Gastrocnemius medialis (tissue), 4 donors: Measurements from ENCODE around the gene GPR152. TPM values are rescaled to one million over a fixed set of nuclear protein-coding genes. Genes with fewer than 3 reads are reported as not detected.

Source experiments
- ATAC-seq, 2 donors: fragments of 150-250 bp; one replicate each; pipeline ENCODE4 v1.9.1; 2016
- DNase-seq, 2 donors: peaks; one replicate each; pipeline ENCODE4 v3.0.0-alpha.2; 2019
- H3K27ac ChIP-seq, 4 donors: fragments of 200-600 bp; sonication (generic); 1 replicate in 1 of 4; 2 replicates in 3 of 4; pipeline ENCODE4 v1.5.1; 2016 to 2018; ENCODE audit warnings: mild to moderate bottlenecking in 2 of 4, moderate library complexity in 1 of 4
- H3K27me3 ChIP-seq, 3 donors: fragments of 200-600 bp; sonication (generic) in 2 of 3; 1 replicate in 1 of 3; 2 replicates in 2 of 3; pipeline versions ENCODE4 v1.5.1 to v1.6.0; 2016 to 2019; ENCODE audit warnings: mild to moderate bottlenecking in 1 of 3, moderate library complexity in 1 of 3
- H3K36me3 ChIP-seq, 2 donors: fragments of 200-600 bp; sonication (generic) in 1 of 2; one replicate each; pipeline ENCODE4 v1.5.1; 2017 to 2018
- H3K4me1 ChIP-seq, 2 donors: fragments of 200-600 bp; sonication (generic) in 1 of 2; one replicate each; pipeline ENCODE4 v1.5.1; 2016 to 2017; ENCODE audit warnings: mild to moderate bottlenecking in 2 of 2
- H3K4me3 ChIP-seq, 4 donors: fragments of 200-600 bp; sonication (generic) in 3 of 4; 1 replicate in 1 of 4; 2 replicates in 3 of 4; pipeline ENCODE4 v1.5.1; 2016 to 2019; ENCODE audit warnings: mild to moderate bottlenecking in 2 of 4
- H3K9me3 ChIP-seq, 3 donors: fragments of 200-600 bp; sonication (generic) in 2 of 3; 1 replicate in 1 of 3; 2 replicates in 2 of 3; pipeline ENCODE4 v1.5.1; 2016 to 2019
- POLR2A ChIP-seq, 2 donors: fragments of 450-650 bp; IDR thresholded peaks; one replicate each; pipeline ENCODE4 v1.6.1; 2017; ENCODE audit warnings: antibody characterized with exemption in 2 of 2, mild to moderate bottlenecking in 2 of 2, moderate library complexity in 2 of 2
- in situ Hi-C, 4 donors: fragments of 200-750 bp; cut with MboI; loops; one replicate each; pipeline versions ENCODE4 v1.15.0 to v1.8.0; 2017; ENCODE audit warnings: low sequenced_read_pairs in 4 of 4
- intact Hi-C: fragments of 100-400 bp; cut with DNase I; formaldehyde crosslinking; loops from one replicate; pipeline ENCODE4 v1.15.1; 2023; ENCODE audit warnings: low total_unique reads
- total RNA-seq, 4 donors: library from RNA; depleted of rRNA; stranded (reverse); fragments of >200 nt; gene quantifications; one replicate each; pipeline versions ENCODE4 v1.1.0 to v1.2.3, GENCODE V29; 2016
- TF ChIP-seq, protein P1 (sequence below), 5 experiments: fragments of 450-650 bp in 3 of 5; fragments of 200-600 bp in 2 of 5; sonication (generic) in 2 of 5; IDR thresholded peaks in 4 of 5; conservative IDR thresholded peaks in 1 of 5; 1 replicate in 4 of 5; 2 replicates in 1 of 5; pipeline ENCODE4 v1.5.1; 2016 to 2019; ENCODE audit warnings: antibody characterized with exemption in 5 of 5, mild to moderate bottlenecking in 3 of 5, moderate library complexity in 3 of 5

Gene GPR152
- total RNA-seq, 4 donors from 2014 or later, result not detected

DNA sequence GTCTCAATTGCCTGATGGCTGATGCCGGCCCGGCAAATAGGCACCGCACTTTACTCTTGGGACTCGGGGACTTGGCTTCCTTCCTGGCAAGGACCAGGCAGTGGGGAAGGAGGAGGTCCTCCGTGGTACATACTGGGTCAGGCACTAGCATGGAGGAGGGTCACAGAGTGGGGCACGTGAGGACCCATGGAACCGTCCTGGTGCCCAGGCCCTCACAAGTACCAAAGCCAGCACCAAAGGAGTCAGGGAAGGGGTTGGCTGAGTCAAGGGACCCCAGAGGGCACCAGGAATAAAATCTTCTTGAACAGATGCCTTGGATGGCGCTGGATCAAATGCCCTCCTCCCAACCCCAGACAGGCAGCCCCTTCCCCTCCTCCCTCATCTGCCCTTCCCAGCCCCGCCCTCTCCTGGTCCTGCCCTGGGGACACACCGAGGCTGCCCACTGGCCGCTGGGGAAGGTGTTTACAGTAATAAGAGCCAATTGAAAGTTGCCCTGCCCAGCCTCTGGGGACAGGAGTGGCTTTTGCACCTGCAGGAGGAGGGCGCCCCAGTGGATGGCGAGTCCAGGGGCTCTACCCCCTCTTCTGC, 42.7 kb downstream of the GPR152 start:
- ATAC-seq (no peak), DNase-seq (no peak)
- TF ChIP-seq, protein P1, sequence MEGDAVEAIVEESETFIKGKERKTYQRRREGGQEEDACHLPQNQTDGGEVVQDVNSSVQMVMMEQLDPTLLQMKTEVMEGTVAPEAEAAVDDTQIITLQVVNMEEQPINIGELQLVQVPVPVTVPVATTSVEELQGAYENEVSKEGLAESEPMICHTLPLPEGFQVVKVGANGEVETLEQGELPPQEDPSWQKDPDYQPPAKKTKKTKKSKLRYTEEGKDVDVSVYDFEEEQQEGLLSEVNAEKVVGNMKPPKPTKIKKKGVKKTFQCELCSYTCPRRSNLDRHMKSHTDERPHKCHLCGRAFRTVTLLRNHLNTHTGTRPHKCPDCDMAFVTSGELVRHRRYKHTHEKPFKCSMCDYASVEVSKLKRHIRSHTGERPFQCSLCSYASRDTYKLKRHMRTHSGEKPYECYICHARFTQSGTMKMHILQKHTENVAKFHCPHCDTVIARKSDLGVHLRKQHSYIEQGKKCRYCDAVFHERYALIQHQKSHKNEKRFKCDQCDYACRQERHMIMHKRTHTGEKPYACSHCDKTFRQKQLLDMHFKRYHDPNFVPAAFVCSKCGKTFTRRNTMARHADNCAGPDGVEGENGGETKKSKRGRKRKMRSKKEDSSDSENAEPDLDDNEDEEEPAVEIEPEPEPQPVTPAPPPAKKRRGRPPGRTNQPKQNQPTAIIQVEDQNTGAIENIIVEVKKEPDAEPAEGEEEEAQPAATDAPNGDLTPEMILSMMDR (IDR thresholded peaks at IDR 0.05 in 4 of 5, conservative IDR thresholded peaks at IDR 0.05 in 1 of 5), result no peak
- TF ChIP-seq POLR2A (IDR thresholded peaks at IDR 0.05), result no peak
- Histone ChIP-seq H3K27me3 (peaks cover 17 to 31% (median 25%) of the 10 kb centered on the region in 3 donors), H3K36me3 (no peaks in the 10 kb centered on the region), H3K4me3 (no peak overlapping the region), H3K4me1 (peaks cover 0 to under 1% of the 10 kb centered on the region in 2 donors), H3K27ac (no peak overlapping the region), H3K9me3 (no peaks in the 10 kb centered on the region)
- intact Hi-C loops, result no loop called here
- in situ Hi-C loops, result no loop called here

DNA sequence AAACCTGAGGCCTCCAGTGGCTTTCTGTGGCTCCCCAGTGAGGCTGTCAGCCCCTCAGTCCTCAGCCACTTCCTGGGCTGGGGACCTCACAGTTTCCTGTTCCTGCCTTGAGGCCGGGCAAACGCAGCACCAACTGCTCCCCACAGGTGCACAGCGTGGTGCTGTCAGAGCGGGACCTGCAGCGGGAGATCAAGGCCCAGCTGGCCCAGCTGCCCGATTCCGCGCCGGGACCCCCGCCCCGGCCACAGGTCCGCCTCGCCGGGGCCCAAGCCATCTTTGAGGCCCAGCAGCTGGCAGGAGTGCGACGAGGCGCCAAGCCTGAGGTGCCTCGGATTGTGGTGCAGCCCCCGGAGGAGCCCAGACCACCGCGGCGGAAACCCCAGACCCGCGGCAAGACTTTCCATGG, 43.3 kb downstream of the GPR152 start:
- ATAC-seq (no peak), DNase-seq (no peak)
- Histone ChIP-seq H3K27ac (no peak overlapping the region), H3K36me3 (no peaks in the 10 kb centered on the region), H3K9me3 (no peaks in the 10 kb centered on the region), H3K4me1 (no peaks in the 10 kb centered on the region), H3K27me3 (peaks cover 17 to 31% (median 25%) of the 10 kb centered on the region in 3 donors), H3K4me3 (no peak overlapping the region)
- intact Hi-C loops, result no loop called here
- in situ Hi-C loops, result no loop called here
- no peak for TF ChIP-seq POLR2A (IDR thresholded peaks at IDR 0.05)
- TF ChIP-seq, protein P1 (IDR thresholded peaks at IDR 0.05 in 4 of 5, conservative IDR thresholded peaks at IDR 0.05 in 1 of 5), result no peak

DNA sequence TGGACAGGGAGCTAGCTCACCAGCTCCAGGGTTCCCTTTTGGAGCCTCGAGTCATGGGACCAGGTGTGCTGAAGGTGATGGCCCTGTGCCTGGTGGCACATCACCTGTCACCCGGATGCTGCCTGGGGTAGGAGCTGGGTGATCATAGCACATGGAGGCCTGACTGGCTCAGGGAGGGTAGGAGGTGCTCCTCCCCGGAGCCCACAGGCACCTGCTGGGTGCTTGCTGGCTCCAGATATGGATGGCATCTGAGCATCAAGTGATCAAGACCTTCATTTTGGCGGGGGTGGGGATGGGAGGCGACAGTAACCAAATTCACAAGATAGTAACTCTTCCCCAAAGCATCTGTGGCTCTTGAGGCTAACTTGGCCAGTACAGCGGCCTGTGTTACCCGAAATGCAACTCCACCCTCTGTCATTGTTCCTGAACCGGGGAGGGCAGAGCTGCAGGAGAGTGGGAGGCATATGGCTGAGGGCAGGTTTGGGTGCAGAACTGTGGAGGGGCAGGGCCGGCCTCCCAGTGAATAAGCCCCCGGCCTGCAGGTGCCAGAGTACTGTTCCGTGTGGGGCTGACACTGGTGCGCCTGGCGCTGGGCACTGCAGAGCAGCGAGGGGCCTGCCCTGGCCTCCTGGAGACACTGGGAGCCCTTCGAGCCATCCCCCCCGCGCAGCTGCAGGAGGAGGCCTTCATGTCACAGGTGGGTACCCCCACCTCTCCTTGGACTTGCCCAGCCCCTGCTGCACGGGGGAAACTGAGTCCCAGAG, 43.9 kb downstream of the GPR152 start:
- ATAC-seq, result no peak
- H3K27me3 ChIP-seq, result peaks cover 17 to 31% (median 25%) of the 10 kb centered on the region in 3 donors
- in situ Hi-C loops, result no loop called here

DNA sequence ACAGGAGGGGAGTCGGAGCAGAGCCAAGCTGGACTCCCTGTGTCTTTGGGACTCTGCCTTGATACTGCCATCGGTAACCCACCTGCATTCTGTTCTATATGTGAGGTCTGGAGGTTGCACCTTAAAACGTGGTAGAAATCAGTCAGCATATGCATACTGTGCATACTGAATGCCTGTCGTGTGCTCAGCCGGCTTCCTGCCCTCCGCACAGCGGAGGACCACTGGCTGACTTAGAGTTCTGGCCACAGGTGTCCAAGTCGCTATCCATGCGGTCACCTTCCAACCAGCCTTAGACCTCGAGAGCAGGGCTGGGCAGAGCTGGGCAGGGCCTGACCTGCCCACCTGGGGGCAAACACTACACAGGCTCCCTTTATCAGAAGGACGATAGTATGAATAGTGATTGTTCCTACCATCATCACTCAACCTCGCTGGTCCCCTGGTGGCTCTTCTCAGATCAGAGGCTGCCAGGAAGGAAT, 44.8 kb downstream of the GPR152 start:
- Histone ChIP-seq H3K4me3 (no peak overlapping the region), H3K27me3 (peaks cover 17 to 31% (median 25%) of the 10 kb centered on the region in 3 donors)

More for the DNA sequence above, 43.9 kb downstream of the GPR152 start:
- intact Hi-C loops, result no loop called here
- TF ChIP-seq POLR2A (IDR thresholded peaks at IDR 0.05), result no peak
- TF ChIP-seq, protein P1 (IDR thresholded peaks at IDR 0.05 in 4 of 5, conservative IDR thresholded peaks at IDR 0.05 in 1 of 5), result no peak
- no peak for DNase-seq
- H3K4me3 ChIP-seq, result no peak overlapping the region
- no peaks in the 10 kb centered on the region for H3K9me3 ChIP-seq
- H3K27ac ChIP-seq, result no peak overlapping the region
- no peaks in the 10 kb centered on the region for H3K36me3 ChIP-seq
- no peaks in the 10 kb centered on the region for H3K4me1 ChIP-seq

More for the DNA sequence above, 44.8 kb downstream of the GPR152 start:
- Histone ChIP-seq H3K36me3 (no peaks in the 10 kb centered on the region), H3K27ac (no peak overlapping the region), H3K9me3 (no peaks in the 10 kb centered on the region), H3K4me1 (no peaks in the 10 kb centered on the region)
- TF ChIP-seq, protein P1 (IDR thresholded peaks at IDR 0.05 in 4 of 5, conservative IDR thresholded peaks at IDR 0.05 in 1 of 5), result no peak
- no peak for TF ChIP-seq POLR2A (IDR thresholded peaks at IDR 0.05)
- ATAC-seq (no peak), DNase-seq (no peak)
- in situ Hi-C loops, result no loop called here
- intact Hi-C loops, result no loop called here
